Activated CD4-positive, alpha-beta T cell treated with anti-CD3 and anti-CD28 coated beads for 1 hour (primary cell): ENCODE data around the gene MAPK9.

Experiments
- DNase-seq: peaks from one replicate; pipeline ENCODE4 v3.0.0-alpha.2; 2020

The MAPK9 gene

DNA sequence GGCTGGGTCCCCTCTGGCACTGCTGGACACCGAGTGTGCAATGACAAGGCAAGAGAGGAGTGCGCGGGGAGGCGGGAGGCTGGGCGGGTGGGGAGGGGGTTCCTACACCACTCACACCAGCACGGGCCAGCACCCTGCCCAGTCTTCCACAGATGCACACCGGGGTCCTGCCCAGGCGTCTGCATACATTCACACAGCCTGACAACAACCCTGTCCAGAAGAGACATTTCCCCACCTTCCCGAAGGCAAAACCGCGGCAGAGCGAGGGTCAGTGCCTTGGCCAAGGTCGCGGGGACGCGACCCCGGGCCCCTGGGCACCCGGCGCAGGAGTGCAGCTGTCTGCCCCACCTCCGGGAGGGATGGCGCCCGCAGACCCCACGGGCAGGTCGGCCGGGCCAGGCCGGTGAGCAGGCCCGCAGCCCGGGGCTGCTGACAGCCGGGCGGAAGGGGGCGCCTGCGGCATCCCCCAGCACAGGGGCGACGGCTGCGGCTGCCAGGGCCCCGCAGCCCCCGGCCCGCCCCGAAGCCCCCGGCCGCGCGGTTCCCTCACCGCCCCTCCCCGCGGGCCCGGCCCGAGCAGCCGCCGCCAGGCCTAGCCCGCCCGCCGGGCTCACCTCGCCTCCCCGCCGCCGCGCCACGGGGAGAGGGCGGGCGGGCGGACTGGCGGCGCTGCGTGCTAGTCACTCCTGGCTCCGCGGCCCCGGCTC lies 496 bp downstream of the MAPK9 start:
- no peak for DNase-seq

- no peak for DNase-seq
These were observed 1.2 kb downstream of the MAPK9 start for GRCh38 chr5:180290568-180291233.

DNA sequence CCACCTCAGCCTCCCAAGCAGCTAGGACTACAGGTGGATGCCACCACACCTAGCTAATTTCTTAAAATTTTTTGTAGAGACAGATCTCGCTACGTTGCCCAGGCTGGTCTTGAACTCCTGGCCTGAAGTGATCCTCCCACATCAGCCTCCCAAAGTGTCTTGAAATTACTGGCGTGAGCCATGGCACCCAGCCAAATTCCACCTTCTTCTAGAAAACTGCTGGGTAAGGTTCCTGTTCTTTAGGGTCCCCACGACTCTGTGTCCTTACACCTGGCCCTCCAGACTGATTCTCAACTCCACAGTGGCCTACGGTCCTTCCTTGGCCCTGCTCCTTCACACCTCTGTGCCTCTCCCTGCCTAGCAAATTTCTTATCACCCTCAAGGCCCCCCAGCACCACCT lies 1.9 kb downstream of the MAPK9 start:
- no peak for DNase-seq

DNA sequence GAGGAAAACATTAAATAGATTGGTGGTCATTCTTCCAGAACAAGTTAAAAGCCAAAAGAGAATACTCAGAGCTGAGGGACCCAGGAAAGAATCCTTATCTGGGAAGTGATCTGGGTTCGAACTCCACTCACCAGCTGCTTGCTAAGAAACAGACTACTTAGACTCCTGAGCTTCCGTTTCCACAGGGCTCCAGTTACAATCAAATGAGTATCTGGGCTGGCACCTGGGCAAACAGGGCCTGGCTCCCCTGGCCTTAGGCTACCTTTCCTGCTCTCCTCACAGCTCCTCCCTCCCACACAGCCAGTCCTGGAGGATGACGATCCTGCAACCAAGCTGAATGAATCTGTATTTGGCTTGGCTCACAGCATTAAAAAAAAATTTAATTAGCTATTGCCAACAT lies 2.5 kb downstream of the MAPK9 start:
- DNase-seq: no peak

DNA sequence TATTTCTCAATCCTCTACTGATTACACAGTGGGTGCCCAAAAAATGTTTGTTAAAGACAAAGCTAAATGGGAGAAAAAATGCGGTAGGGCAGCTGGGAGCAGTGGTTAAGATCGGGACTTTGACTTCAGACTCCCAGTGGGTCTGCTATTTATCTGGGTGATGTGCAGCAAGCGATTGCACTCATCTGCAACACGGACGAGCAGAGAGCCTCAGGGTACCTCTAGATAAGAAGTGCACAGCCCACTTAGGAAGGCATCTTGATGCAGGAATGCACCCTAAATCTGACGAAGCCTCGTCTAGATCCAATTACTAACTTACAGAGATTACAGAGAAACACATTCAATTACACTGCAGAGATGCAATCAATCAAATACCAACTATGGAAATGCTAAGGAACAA lies 4.0 kb downstream of the MAPK9 start:
- no peak for DNase-seq

DNA sequence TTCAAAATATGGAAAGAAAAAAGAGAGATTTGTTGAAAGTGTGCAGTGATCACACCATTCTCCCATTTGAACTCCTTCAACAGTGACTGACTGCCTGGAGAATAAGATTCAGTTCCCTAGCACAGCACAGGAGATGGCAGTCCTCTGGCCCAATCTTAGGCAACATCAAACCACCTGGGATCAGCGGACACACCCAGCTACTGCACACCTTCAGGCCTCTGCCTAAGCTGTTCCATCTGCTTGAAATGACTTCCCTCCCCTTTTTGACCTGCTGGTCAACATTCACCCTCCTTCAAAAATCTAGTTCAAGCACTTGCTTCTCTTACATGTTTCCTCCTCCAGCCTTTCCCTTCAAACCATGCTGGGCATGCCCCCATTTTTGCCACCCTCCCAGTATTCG lies 4.5 kb downstream of the MAPK9 start:
- no peak for DNase-seq

DNA sequence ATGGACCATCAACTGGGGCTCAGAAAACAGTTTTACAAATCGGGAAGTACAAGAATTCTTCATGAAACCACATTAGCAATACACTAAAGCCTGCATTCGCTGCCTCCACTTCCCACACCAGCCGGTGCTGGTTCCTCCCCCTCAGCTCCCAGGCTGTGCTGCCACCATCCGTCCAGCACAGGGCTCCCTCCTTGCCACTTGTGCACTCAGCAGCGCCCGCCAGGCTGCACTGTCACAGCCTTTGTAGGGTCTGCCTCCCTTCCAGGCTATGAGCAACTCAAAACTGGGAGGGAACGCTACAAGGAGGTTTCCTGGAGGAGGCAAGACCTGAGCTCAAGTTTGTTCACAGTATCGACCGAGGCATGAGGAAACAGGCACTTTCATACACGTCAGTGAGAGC lies 7.7 kb downstream of the MAPK9 start:
- no peak for DNase-seq

- DNase-seq: no peak
These were observed 8.8 kb downstream of the MAPK9 start for GRCh38 chr5:180283026-180283615.

GRCh38 chr5:180282281-180282680 lies 9.6 kb downstream of the MAPK9 start:
- no peak for DNase-seq

- DNase-seq: no peak
These were observed 10.2 kb downstream of the MAPK9 start for GRCh38 chr5:180281706-180282105.

- no peak for DNase-seq
These were observed 17.2 kb downstream of the MAPK9 start for GRCh38 chr5:180274695-180275094.

- no peak for DNase-seq
These were observed 20.7 kb downstream of the MAPK9 start for GRCh38 chr5:180271221-180271620.

- DNase-seq: no peak
These were observed 32.6 kb downstream of the MAPK9 start for GRCh38 chr5:180259260-180259611.

GRCh38 chr5:180253036-180253824 lies 38.7 kb downstream of the MAPK9 start:
- DNase-seq: no peak

DNA sequence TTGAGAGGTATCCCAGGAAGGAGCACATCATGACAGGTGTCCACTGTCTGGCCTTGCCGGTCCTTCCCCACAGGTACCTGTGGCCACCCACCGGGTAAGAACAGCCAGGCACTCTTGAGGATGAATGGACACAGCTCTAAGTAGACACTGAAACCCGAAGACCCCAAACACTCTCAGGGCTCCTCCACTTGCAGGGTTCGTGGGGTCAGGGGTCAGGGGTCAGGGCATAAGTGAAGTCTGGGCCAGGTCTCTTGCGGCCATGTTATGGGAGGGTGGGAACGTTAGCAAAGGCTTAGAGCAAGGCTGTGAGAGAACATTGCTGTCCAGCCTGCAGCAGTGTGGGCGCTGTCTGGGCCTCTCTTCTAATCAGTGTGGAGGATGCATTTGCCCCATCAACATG lies 40.0 kb downstream of the MAPK9 start:
- DNase-seq: no peak

GRCh38 chr5:180251141-180251540 lies 40.7 kb downstream of the MAPK9 start:
- DNase-seq: no peak

- no peak for DNase-seq
These were observed 41.6 kb downstream of the MAPK9 start for GRCh38 chr5:180250329-180250728.

DNA sequence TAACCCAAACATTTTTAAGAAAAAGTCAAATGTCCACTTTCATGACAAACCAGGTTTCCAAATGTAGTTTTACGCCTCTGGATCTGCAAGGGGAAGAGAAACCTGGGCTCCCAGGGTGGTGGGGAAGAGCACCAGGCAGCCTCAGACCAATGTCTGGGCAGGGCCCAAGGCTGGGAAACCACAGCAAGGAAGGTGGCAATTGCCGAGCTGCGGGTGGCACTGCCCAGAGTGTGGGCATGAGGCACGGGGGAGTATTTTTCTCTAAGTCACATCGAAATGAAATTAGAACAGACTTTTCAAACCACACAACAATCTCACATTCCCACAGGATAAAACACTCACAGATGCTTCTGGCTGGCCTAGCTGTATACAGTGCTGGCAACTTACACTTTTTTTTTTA lies 50.3 kb downstream of the MAPK9 start:
- DNase-seq: no peak

GRCh38 chr5:180238631-180239030 lies 53.3 kb downstream of the MAPK9 start:
- no peak for DNase-seq

DNA sequence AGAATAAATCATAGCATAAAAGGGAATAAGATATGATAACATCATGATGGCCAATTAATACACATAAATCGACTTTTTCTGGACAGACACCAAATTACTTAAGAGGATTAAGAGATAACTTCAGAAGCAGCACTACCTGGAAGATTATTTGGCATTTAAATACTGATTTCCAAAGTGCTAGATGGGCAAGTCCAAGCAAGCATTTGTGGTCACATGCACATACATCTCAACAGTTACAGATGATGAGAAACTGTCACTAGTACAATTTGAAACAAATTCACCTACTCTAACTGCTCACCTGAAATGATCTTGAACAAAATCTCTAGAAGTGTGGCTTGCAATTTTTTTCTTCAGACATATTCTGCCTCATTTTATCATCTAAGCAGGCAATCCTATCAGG lies 56.0 kb downstream of the MAPK9 start:
- no peak for DNase-seq

GRCh38 chr5:180235077-180235476 lies 56.8 kb downstream of the MAPK9 start:
- no peak for DNase-seq

GRCh38 chr5:180234271-180234670 lies 57.6 kb downstream of the MAPK9 start:
- DNase-seq: no peak

GRCh38 chr5:180233729-180234128 lies 58.2 kb downstream of the MAPK9 start:
- DNase-seq: no peak

- DNase-seq: no peak
These were observed 61.9 kb downstream of the MAPK9 start for GRCh38 chr5:180230017-180230416.
